Neural cell (in vitro differentiated cells): Measurements from ENCODE around the gene USP28. TPM values are rescaled to one million over a fixed set of nuclear protein-coding genes. Genes with fewer than 3 reads are reported as not detected.

ENCODE experiments used
- H2AFZ ChIP-seq: fragments of 200-600, 300-800 bp; sonication (generic), shearing (Covaris generic); 2 replicates; pipeline ENCODE4 v1.6.0; 2014; ENCODE audit warnings: low read depth, mild to moderate bottlenecking, antibody characterized with exemption, low read length, moderate library complexity
- H3F3A ChIP-seq: fragments of 200-600 bp; shearing (Covaris generic); 2 replicates; pipeline ENCODE4 v1.6.1; 2016; ENCODE audit warnings: mild to moderate bottlenecking, moderate library complexity, mixed read lengths, antibody characterized with exemption, low read length; ENCODE audit not compliant: insufficient read depth, poor library complexity, severe bottlenecking
- H3K27ac ChIP-seq: fragments of 200-600, 300-800 bp; sonication (generic), shearing (Covaris generic); 2 replicates; pipeline ENCODE4 v1.5.1; 2014; ENCODE audit warnings: mild to moderate bottlenecking, low read length, moderate library complexity
- H3K27me3 ChIP-seq: fragments of 300-800, 200-600 bp; sonication (generic), shearing (Covaris generic); 2 replicates; pipeline ENCODE4 v1.6.0; 2014; ENCODE audit warnings: mild to moderate bottlenecking, low read depth, low read length, moderate library complexity; ENCODE audit not compliant: insufficient read depth
- H3K36me3 ChIP-seq: fragments of 300-800, 200-600 bp; sonication (generic), shearing (Covaris generic); 2 replicates; pipeline ENCODE4 v1.5.1; 2014; ENCODE audit warnings: mild to moderate bottlenecking, antibody characterized with exemption, low read length, moderate library complexity; ENCODE audit not compliant: insufficient read depth
- H3K4me2 ChIP-seq: fragments of 300-800, 200-600 bp; sonication (generic), shearing (Covaris generic); 2 replicates; pipeline ENCODE4 v1.6.0; 2014; ENCODE audit warnings: mild to moderate bottlenecking, low read length
- H3K4me3 ChIP-seq: fragments of 300-800, 200-600 bp; sonication (generic), shearing (Covaris generic); 2 replicates; pipeline ENCODE4 v1.5.1; 2014; ENCODE audit warnings: mild to moderate bottlenecking, low read length, moderate library complexity
- H3K79me2 ChIP-seq: fragments of 200-600 bp; shearing (Covaris generic); replicated peaks from 2 replicates; pipeline ENCODE4 v1.6.0; 2014; ENCODE audit warnings: mild to moderate bottlenecking, low read length, moderate library complexity; ENCODE audit not compliant: insufficient read depth
- H3K9ac ChIP-seq: fragments of 300-800, 200-600 bp; sonication (generic), shearing (Covaris generic); 2 replicates; pipeline ENCODE4 v1.6.1; 2016; ENCODE audit warnings: mild to moderate bottlenecking, low read length, mixed read lengths
- H3K9me2 ChIP-seq: fragments of 200-600 bp; shearing (Covaris generic); 2 replicates; pipeline ENCODE4 v1.6.1; 2016; ENCODE audit warnings: mild to moderate bottlenecking, low read length, mixed read lengths; ENCODE audit not compliant: insufficient read depth
- H3K9me3 ChIP-seq: fragments of 200-600, 300-800 bp; sonication (generic), shearing (Covaris generic); 2 replicates; pipeline ENCODE4 v1.6.1; 2016; ENCODE audit warnings: mild to moderate bottlenecking, mixed run types, low read length, moderate library complexity, mixed read lengths
- H4K20me1 ChIP-seq: fragments of 200-600 bp; shearing (Covaris generic); 2 replicates; pipeline ENCODE4 v1.6.1; 2016; ENCODE audit warnings: mild to moderate bottlenecking, mixed run types; ENCODE audit not compliant: insufficient read depth
- EP300 ChIP-seq: fragments of 450-650 bp; conservative IDR thresholded peaks from 2 replicates; pipeline ENCODE4 v1.6.1; 2014; ENCODE audit warnings: antibody characterized with exemption, mild to moderate bottlenecking, moderate library complexity; ENCODE audit not compliant: poor library complexity, severe bottlenecking
- EZH2 ChIP-seq: fragments of 200-600, 300-800 bp; shearing (Covaris generic), sonication (generic); IDR thresholded peaks from 2 replicates; pipeline ENCODE4 v1.6.1; 2014; ENCODE audit warnings: antibody characterized with exemption, low read length, borderline replicate concordance, mild to moderate bottlenecking; ENCODE audit not compliant: insufficient read depth, poor library complexity, severe bottlenecking
- MXI1 ChIP-seq: fragments of 450-650 bp; conservative IDR thresholded peaks from 2 replicates; pipeline ENCODE4 v1.6.1; 2014; ENCODE audit warnings: antibody characterized with exemption, mild to moderate bottlenecking; ENCODE audit not compliant: poor library complexity, severe bottlenecking
- POLR2AphosphoS5 ChIP-seq: IDR thresholded peaks from 2 replicates; pipeline ENCODE4 v1.6.1; 2012
- RAD21 ChIP-seq: fragments of 450-650 bp; conservative IDR thresholded peaks from 2 replicates; pipeline ENCODE4 v1.6.1; 2014; ENCODE audit warnings: antibody characterized with exemption, mild to moderate bottlenecking, moderate library complexity
- SMC3 ChIP-seq: fragments of 450-650 bp; conservative IDR thresholded peaks from 2 replicates; pipeline ENCODE4 v1.6.1; 2014; ENCODE audit warnings: antibody characterized with exemption, mild to moderate bottlenecking, moderate library complexity; ENCODE audit not compliant: poor library complexity
- TAF1 ChIP-seq: IDR thresholded peaks from 2 replicates; pipeline ENCODE4 v1.6.1; 2012; ENCODE audit warnings: low read depth
- polyA plus RNA-seq: library from polyadenylated mRNA; depleted of rRNA; stranded (reverse); fragments of >200 nt; gene quantifications from 2 replicates; pipeline ENCODE4 v1.2.3, GENCODE V29; 2014
- TF ChIP-seq, protein P1 (sequence below): fragments of 450-650 bp; IDR thresholded peaks from 2 replicates; pipeline ENCODE4 v1.5.1; 2014; ENCODE audit warnings: antibody characterized with exemption, mild to moderate bottlenecking, moderate library complexity; ENCODE audit not compliant: poor library complexity, severe bottlenecking
- TF ChIP-seq, protein P2 (sequence below): IDR thresholded peaks from 2 replicates; pipeline ENCODE4 v1.6.1; 2012; ENCODE audit warnings: borderline replicate concordance

USP28 gene
- polyA plus RNA-seq, 1 donor from 2014 or later = 16.0 TPM

DNA sequence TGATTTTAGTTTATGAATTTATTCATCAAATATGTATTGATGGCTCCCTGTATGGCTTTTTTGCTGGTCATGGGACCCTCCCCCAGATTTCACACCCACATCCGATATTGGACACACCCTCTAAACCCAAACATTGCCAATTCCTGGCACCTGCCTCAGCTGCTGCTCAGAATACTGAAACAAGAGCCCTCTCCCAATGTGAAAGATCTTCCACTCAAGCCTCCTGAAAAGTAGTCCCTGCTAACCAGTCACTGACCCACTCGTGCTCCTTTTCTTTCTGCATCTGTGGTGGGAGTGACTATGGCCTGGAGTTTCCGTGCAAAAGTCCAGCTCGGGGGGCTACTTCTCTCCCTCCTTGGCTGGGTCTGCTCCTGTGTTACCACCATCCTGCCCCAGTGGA, 95.9 kb downstream of the USP28 start, which contains the start of gene CLDN25:
TSS of gene CLDN25 (plus strand) at position 301 of the 400 bp plus-strand sequence. CDS start at position 301, 0 bp downstream.
- Histone ChIP-seq H3K9ac (no peak within 1 kb of the TSS), H3F3A (no peaks in the 10 kb centered on the region), H3K79me2 (no peaks in the 10 kb centered on the region), H3K9me3 (no peaks in the 10 kb centered on the region), H3K4me2 (no peak within 1 kb of the TSS), H4K20me1 (no peaks in the 10 kb centered on the region), H3K36me3 (no peaks in the 10 kb centered on the region), H3K9me2 (no peaks in the 10 kb centered on the region), H2AFZ (no peak within 1 kb of the TSS), H3K27ac (no peak within 1 kb of the TSS), H3K27me3 (no peaks in the 10 kb centered on the region), H3K4me3 (no peak within 1 kb of the TSS)
- TF ChIP-seq EZH2 (no peak), TAF1 (no peak), RAD21 (no peak), EP300 (no peak), POLR2AphosphoS5 (no peak)
- TF ChIP-seq, protein P1, sequence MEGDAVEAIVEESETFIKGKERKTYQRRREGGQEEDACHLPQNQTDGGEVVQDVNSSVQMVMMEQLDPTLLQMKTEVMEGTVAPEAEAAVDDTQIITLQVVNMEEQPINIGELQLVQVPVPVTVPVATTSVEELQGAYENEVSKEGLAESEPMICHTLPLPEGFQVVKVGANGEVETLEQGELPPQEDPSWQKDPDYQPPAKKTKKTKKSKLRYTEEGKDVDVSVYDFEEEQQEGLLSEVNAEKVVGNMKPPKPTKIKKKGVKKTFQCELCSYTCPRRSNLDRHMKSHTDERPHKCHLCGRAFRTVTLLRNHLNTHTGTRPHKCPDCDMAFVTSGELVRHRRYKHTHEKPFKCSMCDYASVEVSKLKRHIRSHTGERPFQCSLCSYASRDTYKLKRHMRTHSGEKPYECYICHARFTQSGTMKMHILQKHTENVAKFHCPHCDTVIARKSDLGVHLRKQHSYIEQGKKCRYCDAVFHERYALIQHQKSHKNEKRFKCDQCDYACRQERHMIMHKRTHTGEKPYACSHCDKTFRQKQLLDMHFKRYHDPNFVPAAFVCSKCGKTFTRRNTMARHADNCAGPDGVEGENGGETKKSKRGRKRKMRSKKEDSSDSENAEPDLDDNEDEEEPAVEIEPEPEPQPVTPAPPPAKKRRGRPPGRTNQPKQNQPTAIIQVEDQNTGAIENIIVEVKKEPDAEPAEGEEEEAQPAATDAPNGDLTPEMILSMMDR = no peak
- TF ChIP-seq, protein P2, sequence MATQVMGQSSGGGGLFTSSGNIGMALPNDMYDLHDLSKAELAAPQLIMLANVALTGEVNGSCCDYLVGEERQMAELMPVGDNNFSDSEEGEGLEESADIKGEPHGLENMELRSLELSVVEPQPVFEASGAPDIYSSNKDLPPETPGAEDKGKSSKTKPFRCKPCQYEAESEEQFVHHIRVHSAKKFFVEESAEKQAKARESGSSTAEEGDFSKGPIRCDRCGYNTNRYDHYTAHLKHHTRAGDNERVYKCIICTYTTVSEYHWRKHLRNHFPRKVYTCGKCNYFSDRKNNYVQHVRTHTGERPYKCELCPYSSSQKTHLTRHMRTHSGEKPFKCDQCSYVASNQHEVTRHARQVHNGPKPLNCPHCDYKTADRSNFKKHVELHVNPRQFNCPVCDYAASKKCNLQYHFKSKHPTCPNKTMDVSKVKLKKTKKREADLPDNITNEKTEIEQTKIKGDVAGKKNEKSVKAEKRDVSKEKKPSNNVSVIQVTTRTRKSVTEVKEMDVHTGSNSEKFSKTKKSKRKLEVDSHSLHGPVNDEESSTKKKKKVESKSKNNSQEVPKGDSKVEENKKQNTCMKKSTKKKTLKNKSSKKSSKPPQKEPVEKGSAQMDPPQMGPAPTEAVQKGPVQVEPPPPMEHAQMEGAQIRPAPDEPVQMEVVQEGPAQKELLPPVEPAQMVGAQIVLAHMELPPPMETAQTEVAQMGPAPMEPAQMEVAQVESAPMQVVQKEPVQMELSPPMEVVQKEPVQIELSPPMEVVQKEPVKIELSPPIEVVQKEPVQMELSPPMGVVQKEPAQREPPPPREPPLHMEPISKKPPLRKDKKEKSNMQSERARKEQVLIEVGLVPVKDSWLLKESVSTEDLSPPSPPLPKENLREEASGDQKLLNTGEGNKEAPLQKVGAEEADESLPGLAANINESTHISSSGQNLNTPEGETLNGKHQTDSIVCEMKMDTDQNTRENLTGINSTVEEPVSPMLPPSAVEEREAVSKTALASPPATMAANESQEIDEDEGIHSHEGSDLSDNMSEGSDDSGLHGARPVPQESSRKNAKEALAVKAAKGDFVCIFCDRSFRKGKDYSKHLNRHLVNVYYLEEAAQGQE = no peak

DNA sequence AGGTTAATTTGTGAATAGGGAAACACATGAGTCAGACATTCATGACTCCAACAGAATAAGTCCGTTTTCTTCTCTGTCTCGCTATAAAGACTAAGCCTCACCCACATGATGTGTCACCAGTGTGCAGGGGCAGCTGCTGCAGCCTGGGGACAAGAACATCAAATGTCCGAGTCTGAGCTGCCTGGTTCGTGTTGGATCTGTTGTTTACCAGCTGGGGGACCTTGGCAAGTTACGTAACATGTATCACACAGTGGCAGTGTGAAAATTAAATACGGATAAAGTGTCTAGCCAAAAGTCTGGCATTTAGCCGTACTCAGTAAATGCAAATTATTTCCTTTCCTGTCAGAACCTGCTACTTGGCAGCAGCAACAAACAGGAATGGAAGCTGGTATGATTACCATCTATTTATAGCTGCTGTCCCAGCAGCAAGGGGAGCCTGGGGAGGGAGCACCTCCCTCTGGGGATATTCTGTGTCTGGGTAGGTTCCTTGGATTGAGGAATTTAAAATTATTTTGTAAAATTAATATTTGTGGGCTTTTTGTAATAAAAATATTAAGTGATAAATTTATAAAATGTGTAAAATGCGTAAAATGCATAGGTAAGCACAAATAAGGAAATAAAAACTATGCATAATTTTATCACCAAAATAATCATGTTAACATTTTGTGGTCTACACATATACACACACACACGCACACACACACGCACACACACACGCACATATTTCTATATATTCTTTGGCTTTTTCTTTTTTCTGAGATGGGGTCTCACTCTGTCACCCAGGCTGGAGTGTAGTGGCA, 97.1 kb downstream of the USP28 start:
- Histone ChIP-seq H3K79me2 (no peaks in the 10 kb centered on the region), H3K36me3 (no peaks in the 10 kb centered on the region), H3K27me3 (no peaks in the 10 kb centered on the region), H3K27ac (no peak overlapping the region), H4K20me1 (no peaks in the 10 kb centered on the region), H3K9ac (no peak overlapping the region), H3K4me2 (no peak overlapping the region), H3F3A (no peaks in the 10 kb centered on the region), H2AFZ (no peak overlapping the region), H3K9me3 (no peaks in the 10 kb centered on the region), H3K4me3 (no peak overlapping the region), H3K9me2 (no peaks in the 10 kb centered on the region)
- TF ChIP-seq, protein P1 = no peak
- TF ChIP-seq EP300 (no peak), MXI1 (no peak), EZH2 (no peak), POLR2AphosphoS5 (no peak), TAF1 (no peak), SMC3 (no peak), RAD21 (no peak)
- TF ChIP-seq, protein P2 = no peak
